ENCODE results near the gene GBA2.
A peak's percentile ranks its signal among the peaks of the same experiment; 100 is the strongest.

GBA2 gene

DNA sequence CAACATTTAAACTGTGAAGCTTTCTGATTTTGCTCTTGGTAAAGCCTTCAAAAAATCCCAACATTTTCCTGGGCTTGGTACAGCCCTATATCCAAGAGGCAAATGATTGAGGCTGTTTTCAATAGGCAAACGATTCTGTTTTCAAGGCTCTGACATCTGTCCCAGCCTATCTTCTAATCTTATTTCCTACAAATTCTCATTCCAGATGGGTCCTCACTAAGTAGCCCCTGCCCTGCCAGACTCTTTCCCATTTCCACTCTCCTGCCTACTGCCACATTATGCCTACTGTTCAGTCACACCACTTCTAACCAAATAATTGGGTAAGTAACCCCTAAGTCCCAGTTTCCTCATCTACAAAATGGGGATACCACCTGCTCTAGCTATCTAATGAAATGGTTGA is 3.5 kb downstream of the GBA2 start:
- Histone ChIP-seq H3K27me3 (ENCODE audit: control insufficient read depth, insufficient read depth, low read length) (no peaks in the 10 kb centered on the region), H3K4me3 (ENCODE audit: low read length) (peak overlapping the region; percentile 38), H3K36me3 (ENCODE audit: control insufficient read depth, insufficient read depth, low read length) (peaks cover 32% of the 10 kb centered on the region), H3K27ac (ENCODE audit: low read depth, low read length) (no peak overlapping the region), H3K4me1 (ENCODE audit: control insufficient read depth, insufficient read depth, low read length) (peaks cover 22% of the 10 kb centered on the region), H3K9ac (ENCODE audit: low read length) (no peak overlapping the region)

DNA sequence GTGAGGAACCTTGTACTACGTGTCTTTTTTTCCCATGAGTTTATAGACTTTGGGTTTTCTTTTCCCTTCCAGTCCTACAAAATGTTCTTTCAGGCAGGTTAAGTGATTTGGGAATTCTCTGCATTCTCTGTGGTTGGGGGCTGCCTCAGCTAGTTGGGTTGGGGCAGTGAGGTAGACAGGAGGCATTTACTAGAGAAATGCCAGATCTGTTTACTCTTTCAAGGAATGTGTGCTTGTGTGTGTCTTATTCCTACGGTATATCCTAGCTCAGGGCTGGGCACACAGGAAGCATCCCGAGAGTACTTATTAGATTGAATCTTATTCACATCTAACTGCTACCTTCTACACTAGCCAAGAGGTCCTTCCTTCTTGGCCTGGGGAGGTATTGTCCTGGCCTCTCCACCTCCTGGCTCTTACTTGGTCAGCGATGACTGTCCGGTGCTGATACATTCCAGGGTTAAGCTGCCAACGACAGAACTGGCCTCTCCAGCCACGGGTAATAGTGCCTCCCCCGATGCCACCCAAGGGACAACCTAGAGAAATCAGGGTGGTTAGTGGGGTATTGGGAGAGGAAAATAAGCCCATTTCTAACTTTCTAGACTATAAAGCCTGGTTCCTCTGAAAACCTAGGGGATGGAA is 5.0 kb downstream of the GBA2 start:
- Histone ChIP-seq H3K27me3 (ENCODE audit: control insufficient read depth, insufficient read depth, low read length) (no peaks in the 10 kb centered on the region), H3K4me3 (ENCODE audit: low read length) (no peak overlapping the region), H3K27ac (ENCODE audit: low read depth, low read length) (no peak overlapping the region), H3K36me3 (ENCODE audit: control insufficient read depth, insufficient read depth, low read length) (peaks cover 45% of the 10 kb centered on the region), H3K4me1 (ENCODE audit: control insufficient read depth, insufficient read depth, low read length) (peaks cover 18% of the 10 kb centered on the region), H3K9ac (ENCODE audit: low read length) (no peak overlapping the region)

DNA sequence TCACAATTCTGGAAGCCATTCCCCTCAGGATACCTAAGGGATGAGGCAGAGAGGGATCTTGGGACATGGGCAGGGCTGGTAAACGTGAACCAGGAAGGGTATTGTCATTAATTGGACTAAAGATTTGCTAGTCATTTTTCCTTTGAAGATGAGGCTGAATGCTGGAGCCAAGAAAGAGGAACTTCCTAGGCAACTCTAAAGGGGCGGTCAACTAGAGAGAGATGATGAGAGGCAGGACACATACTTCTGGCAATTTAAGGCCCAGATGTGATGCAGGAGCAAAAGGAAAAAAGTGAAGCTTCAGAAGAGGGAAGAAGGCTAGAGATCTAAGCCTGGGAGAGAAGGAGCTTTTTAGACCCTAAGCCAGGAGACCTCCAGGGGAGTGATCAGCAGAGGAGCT is 5.6 kb downstream of the GBA2 start:
- no peaks in the 10 kb centered on the region for H3K27me3 ChIP-seq (ENCODE audit: control insufficient read depth, insufficient read depth, low read length)
- no peak overlapping the region for H3K9ac ChIP-seq (ENCODE audit: low read length)
- H3K27ac ChIP-seq (ENCODE audit: low read depth, low read length) = no peak overlapping the region
- peaks cover 50% of the 10 kb centered on the region for H3K36me3 ChIP-seq (ENCODE audit: control insufficient read depth, insufficient read depth, low read length)
- no peak overlapping the region for H3K4me3 ChIP-seq (ENCODE audit: low read length)
- peaks cover 18% of the 10 kb centered on the region for H3K4me1 ChIP-seq (ENCODE audit: control insufficient read depth, insufficient read depth, low read length)

DNA sequence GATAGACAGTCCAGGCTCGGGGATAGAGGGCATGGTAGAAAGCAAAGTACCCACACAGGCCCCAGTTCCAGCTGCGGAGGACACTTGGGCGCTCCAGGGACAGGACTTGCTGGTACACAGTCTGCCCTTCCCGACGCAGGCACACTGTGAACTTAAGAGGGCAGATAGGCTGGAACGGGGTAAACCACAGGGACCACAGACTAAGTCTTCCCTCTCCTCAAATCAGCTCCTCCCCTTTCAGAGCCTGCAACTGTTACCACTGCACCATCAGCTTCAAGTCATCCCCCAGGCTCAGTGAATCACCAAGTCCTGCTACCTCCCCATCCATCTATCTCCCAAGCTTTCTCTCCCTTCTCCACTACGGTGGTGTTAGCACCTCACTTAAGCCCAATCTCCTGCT is 7.3 kb downstream of the GBA2 start:
- Histone ChIP-seq H3K27ac (ENCODE audit: low read depth, low read length) (no peak overlapping the region), H3K27me3 (ENCODE audit: control insufficient read depth, insufficient read depth, low read length) (no peaks in the 10 kb centered on the region), H3K4me1 (ENCODE audit: control insufficient read depth, insufficient read depth, low read length) (peaks cover 7% of the 10 kb centered on the region), H3K9ac (ENCODE audit: low read length) (no peak overlapping the region), H3K36me3 (ENCODE audit: control insufficient read depth, insufficient read depth, low read length) (peaks cover 65% of the 10 kb centered on the region), H3K4me3 (ENCODE audit: low read length) (no peak overlapping the region)

DNA sequence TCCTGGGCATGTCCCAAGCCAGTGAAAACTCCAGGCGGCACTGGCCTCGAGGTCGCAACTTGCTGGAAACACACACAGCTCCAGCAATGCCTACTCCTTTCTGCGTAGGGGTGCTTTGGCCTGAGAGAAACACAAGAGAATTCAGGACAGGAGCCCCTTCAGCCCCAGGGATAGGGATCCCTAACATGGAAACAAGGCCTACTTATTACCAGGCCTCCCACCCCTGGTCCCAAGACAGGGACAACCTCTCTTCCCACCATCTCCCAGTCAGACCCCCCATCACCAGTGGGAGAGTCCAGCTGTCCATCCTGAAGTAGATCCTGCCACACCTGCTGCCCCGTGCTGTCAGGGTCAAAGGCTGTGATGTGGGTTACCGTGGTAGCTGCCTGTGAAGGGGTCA is 8.8 kb downstream of the GBA2 start:
- no peak overlapping the region for H3K9ac ChIP-seq (ENCODE audit: low read length)
- no peak overlapping the region for H3K4me3 ChIP-seq (ENCODE audit: low read length)
- H3K27ac ChIP-seq (ENCODE audit: low read depth, low read length) = no peak overlapping the region
- peaks cover 80% of the 10 kb centered on the region for H3K36me3 ChIP-seq (ENCODE audit: control insufficient read depth, insufficient read depth, low read length)
- no peaks in the 10 kb centered on the region for H3K4me1 ChIP-seq (ENCODE audit: control insufficient read depth, insufficient read depth, low read length)
- no peaks in the 10 kb centered on the region for H3K27me3 ChIP-seq (ENCODE audit: control insufficient read depth, insufficient read depth, low read length)

DNA sequence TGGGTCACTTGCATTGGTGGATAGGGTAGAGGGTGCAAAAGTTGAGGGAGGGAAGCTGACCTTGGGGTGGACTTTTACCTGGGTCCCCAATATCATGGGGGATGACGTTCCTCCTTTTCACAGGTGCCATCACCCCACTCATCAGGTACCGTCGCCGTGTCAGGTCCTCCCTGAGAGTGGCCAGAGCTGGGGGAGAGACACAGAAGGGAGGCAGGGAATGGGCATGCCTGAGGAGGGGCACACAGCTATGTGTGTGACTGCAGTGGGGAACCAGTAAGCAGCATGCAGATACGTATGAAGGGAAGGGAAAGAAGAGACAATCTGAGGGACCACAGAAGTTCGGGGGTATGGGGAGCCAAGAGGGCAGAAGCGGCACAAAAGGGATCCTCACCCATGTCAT is 10.1 kb downstream of the GBA2 start:
- Histone ChIP-seq H3K27me3 (ENCODE audit: control insufficient read depth, insufficient read depth, low read length) (no peaks in the 10 kb centered on the region), H3K9ac (ENCODE audit: low read length) (no peak overlapping the region), H3K27ac (ENCODE audit: low read depth, low read length) (no peak overlapping the region), H3K4me1 (ENCODE audit: control insufficient read depth, insufficient read depth, low read length) (no peaks in the 10 kb centered on the region), H3K36me3 (ENCODE audit: control insufficient read depth, insufficient read depth, low read length) (peaks cover 75% of the 10 kb centered on the region), H3K4me3 (ENCODE audit: low read length) (no peak overlapping the region)

DNA sequence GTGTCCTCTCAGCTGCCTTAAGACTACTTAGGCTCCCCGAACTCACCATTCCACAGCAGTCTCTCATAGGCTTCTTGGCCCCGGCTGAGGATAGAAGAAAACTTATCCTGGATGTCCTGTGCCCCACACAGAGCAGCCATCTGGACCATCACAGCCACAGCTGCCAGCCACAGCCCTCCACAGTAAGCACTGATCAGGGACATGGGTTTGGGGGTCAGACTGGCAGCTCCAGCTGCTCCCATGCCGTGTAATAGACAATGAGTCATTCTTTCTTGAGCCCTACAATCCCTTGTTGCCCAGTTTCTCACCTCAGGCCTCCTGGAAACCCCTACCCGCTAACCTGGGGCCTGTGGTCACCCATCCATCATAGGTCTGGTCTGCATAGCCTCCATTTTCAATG is 10.8 kb downstream of the GBA2 start:
- Histone ChIP-seq H3K9ac (ENCODE audit: low read length) (no peak overlapping the region), H3K36me3 (ENCODE audit: control insufficient read depth, insufficient read depth, low read length) (peaks cover 67% of the 10 kb centered on the region), H3K27ac (ENCODE audit: low read depth, low read length) (no peak overlapping the region), H3K4me3 (ENCODE audit: low read length) (no peak overlapping the region), H3K27me3 (ENCODE audit: control insufficient read depth, insufficient read depth, low read length) (no peaks in the 10 kb centered on the region), H3K4me1 (ENCODE audit: control insufficient read depth, insufficient read depth, low read length) (peaks cover 2% of the 10 kb centered on the region)

DNA sequence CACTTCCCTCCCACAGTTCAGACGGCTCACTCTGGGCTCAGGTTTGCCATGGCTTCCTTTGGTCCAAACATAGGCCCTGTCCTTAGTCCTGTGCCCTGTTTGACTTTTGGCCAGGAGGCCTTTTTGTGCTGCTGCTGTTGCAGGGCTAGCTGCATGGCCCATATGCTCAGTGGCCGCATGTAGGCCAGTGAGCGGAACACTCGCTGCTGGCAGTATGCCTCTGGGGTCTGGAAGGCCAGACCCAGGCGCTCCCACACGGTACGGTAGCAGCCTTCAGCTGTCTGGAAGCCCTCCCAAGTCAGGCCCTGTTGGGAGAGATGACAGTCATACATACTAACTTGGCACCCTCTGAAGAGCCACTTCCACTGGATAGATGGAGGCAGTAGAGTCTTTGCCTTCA is 11.9 kb downstream of the GBA2 start:
- Histone ChIP-seq H3K27ac (ENCODE audit: low read depth, low read length) (no peak overlapping the region), H3K4me1 (ENCODE audit: control insufficient read depth, insufficient read depth, low read length) (peaks cover 7% of the 10 kb centered on the region), H3K27me3 (ENCODE audit: control insufficient read depth, insufficient read depth, low read length) (no peaks in the 10 kb centered on the region), H3K4me3 (ENCODE audit: low read length) (no peak overlapping the region), H3K36me3 (ENCODE audit: control insufficient read depth, insufficient read depth, low read length) (peaks cover 64% of the 10 kb centered on the region), H3K9ac (ENCODE audit: low read length) (no peak overlapping the region)

DNA sequence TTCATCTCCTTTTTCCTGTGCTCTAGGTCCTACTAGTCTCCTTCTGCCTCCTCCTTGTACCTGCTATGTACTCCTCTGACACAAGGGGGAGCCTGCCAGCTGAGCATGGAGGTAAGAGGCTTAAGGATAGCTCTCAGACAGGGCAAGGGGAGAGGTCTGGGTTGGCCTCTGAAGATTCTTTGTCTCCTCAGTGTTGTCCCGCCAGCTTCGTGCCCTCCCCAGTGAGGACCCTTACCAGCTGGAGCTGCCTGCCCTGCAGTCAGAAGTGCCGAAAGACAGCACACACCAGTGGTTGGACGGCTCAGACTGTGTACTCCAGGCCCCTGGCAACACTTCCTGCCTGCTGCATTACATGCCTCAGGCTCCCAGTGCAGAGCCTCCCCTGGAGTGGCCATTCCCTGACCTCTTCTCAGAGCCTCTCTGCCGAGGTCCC is 12.8 kb downstream of the GBA2 start:
- H3K4me1 ChIP-seq (ENCODE audit: control insufficient read depth, insufficient read depth, low read length) = peaks cover 8% of the 10 kb centered on the region
- H3K4me3 ChIP-seq (ENCODE audit: low read length) = no peak overlapping the region
- peak overlapping the region; percentile 1 for H3K27ac ChIP-seq (ENCODE audit: low read depth, low read length)
- peaks cover 56% of the 10 kb centered on the region for H3K36me3 ChIP-seq (ENCODE audit: control insufficient read depth, insufficient read depth, low read length)
- H3K27me3 ChIP-seq (ENCODE audit: control insufficient read depth, insufficient read depth, low read length) = no peaks in the 10 kb centered on the region
- H3K9ac ChIP-seq (ENCODE audit: low read length) = no peak overlapping the region

DNA sequence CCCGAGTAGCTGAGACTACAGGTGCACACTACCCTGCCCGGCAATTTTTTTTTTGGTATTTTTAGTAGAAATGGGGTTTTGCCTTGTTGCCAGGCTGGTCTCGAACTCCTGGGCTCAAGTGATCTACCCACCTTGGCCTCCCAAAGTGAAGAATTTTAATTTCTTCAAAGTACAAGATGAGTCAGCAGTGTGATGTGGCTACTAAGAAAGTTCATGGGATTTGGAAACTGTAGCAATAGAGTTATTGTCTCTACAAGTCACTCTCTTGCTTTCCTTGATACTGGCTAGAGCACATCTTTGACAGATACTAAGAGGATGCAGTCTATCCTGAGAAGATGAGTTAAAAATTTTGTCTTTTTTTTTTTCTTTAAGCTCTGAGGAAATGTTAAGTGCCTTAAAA is 14.9 kb downstream of the GBA2 start:
- H3K36me3 ChIP-seq (ENCODE audit: control insufficient read depth, insufficient read depth, low read length) = peaks cover 39% of the 10 kb centered on the region
- H3K9ac ChIP-seq (ENCODE audit: low read length) = no peak overlapping the region
- peak overlapping the region; percentile 24 for H3K27ac ChIP-seq (ENCODE audit: low read depth, low read length)
- H3K27me3 ChIP-seq (ENCODE audit: control insufficient read depth, insufficient read depth, low read length) = no peaks in the 10 kb centered on the region
- H3K4me3 ChIP-seq (ENCODE audit: low read length) = no peak overlapping the region
- peaks cover 28% of the 10 kb centered on the region for H3K4me1 ChIP-seq (ENCODE audit: control insufficient read depth, insufficient read depth, low read length)

DNA sequence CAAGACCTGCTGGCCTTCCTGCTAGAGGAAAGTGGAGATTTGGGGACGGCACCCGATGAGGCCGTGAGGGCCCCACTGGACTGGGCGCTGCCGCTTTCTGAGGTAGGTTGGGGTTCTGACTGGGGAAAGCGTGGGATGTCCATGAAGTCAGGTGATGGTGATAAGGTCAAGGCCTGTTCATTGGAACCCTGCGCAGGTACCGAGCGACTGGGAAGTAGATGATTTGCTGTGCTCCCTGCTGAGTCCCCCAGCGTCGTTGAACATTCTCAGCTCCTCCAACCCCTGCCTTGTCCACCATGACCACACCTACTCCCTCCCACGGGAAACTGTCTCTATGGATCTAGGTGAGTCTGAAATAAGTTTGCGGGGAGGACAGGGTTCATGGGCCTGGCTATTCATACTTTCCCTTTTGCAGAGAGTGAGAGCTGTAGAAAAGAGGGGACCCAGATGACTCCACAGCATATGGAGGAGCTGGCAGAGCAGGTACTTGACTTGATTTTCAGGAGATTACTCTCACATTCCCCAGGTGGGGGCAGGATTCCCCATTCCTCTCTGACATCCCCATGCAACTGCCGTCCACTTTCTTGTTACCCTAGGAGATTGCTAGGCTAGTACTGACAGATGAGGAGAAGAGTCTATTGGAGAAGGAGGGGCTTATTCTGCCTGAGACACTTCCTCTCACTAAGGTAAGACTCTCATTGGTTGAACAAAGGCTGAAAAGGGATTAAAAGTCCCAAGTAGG is 16.1 kb downstream of the GBA2 start:
- H3K4me3 ChIP-seq (ENCODE audit: low read length) = peak overlapping the region; percentile 73
- peaks cover 38% of the 10 kb centered on the region for H3K4me1 ChIP-seq (ENCODE audit: control insufficient read depth, insufficient read depth, low read length)
- peak overlapping the region; percentile 94 for H3K27ac ChIP-seq (ENCODE audit: low read depth, low read length)
- H3K36me3 ChIP-seq (ENCODE audit: control insufficient read depth, insufficient read depth, low read length) = peaks cover 29% of the 10 kb centered on the region
- H3K27me3 ChIP-seq (ENCODE audit: control insufficient read depth, insufficient read depth, low read length) = no peaks in the 10 kb centered on the region
- H3K9ac ChIP-seq (ENCODE audit: low read length) = peak overlapping the region; percentile 82

DNA sequence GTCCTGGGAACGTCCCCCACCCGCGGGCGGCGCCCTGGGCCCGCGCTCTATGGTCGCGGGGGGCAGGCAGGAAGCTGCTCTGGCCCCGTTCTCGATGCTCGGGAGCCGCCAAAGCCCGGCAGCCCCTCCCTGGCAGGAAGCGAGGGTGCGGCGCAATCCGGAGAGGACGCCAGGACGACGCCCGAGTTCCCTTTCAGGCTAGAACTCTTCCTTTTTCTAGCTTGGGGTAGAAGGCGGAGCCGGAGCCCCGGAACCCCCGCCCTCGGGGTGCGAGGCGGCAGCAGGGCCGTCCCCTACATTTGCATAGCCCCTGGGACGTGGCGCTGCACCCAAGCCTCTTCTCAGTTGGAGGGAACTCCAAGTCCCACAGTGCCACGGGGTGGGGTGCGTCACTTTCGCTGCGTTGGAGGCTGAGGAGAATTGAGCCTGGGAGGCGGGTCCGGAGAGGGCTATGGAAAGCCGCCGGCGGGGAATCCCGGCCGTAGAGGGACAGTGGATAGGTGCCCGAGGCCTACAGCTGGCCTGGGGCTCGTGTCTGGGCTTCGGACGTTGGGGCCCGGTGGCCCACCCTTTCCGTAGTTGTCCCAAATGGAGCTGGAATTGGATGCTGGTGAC is 16.7 kb downstream of the GBA2 start, which contains the start of the genes CREB3 and TLN1:
TSS of gene CREB3 (plus strand) at position 482 of the 615 bp plus-strand sequence. CDS start at position 589, 107 bp downstream.
TSS of gene TLN1 (minus strand) at position 11 of the 615 bp plus-strand sequence. CDS start 6,501 bp downstream, outside the sequence.
- Histone ChIP-seq H3K4me3 (ENCODE audit: low read length) (peak within 1 kb of the TSS; percentile 73), H3K27me3 (ENCODE audit: control insufficient read depth, insufficient read depth, low read length) (no peaks in the 10 kb centered on the region), H3K27ac (ENCODE audit: low read depth, low read length) (peak within 1 kb of the TSS; percentile 94), H3K36me3 (ENCODE audit: control insufficient read depth, insufficient read depth, low read length) (peaks cover 23% of the 10 kb centered on the region), H3K9ac (ENCODE audit: low read length) (peak within 1 kb of the TSS; percentile 85), H3K4me1 (ENCODE audit: control insufficient read depth, insufficient read depth, low read length) (peaks cover 44% of the 10 kb centered on the region)
